Panc1 (cell line): ENCODE data around the gene RSPO4. TPM values are rescaled to one million over a fixed set of nuclear protein-coding genes. Genes with fewer than 3 reads are reported as not detected.

Experiments
- ATAC-seq: fragments of 200-7000 bp; cut with Tn5 transposase; 2 replicates; pipeline ENCODE4 v1.9.1; 2020; ENCODE audit warnings: mild to moderate bottlenecking, moderate library complexity
- BruUV-seq: library from RNA; stranded (reverse); fragments of 400-500 nt; replicated peaks from 2 replicates; lab custom pipeline; 2021; lab: Mats Ljungman, UMichigan
- CTCF ChIA-PET: fragments of 300-600 bp; sonication (Branson Sonifier 250); formaldehyde crosslinking; loops from one replicate; lab custom pipeline; 2022; ENCODE audit warnings: antibody characterized with exemption; lab: Charles Lee
- POLR2A ChIA-PET: fragments of 300-600 bp; sonication (Branson Sonifier 250); formaldehyde crosslinking; loops from one replicate; lab custom pipeline; 2022; ENCODE audit warnings: antibody characterized with exemption; lab: Charles Lee
- DNase-seq: peaks from one replicate; pipeline ENCODE4 v3.0.0-alpha.2; 2010; ENCODE audit warnings: low read depth, low spot score
- H3K27ac ChIP-seq: 2 replicates; pipeline ENCODE4 v1.5.1; 2011; ENCODE audit warnings: mild to moderate bottlenecking, low read length, inconsistent platforms
- H3K27me3 ChIP-seq: fragments of 200-500 bp; sonication (Bioruptor generic); 2 replicates; pipeline ENCODE4 v1.6.0; 2014; ENCODE audit warnings: low read length, inconsistent platforms; ENCODE audit not compliant: control insufficient read depth, insufficient read depth
- H3K36me3 ChIP-seq: fragments of 200-500 bp; sonication (Bioruptor generic); 2 replicates; pipeline ENCODE4 v1.5.1; 2014; ENCODE audit warnings: inconsistent platforms, mild to moderate bottlenecking, low read length, moderate library complexity; ENCODE audit not compliant: control insufficient read depth, insufficient read depth
- H3K4me1 ChIP-seq: 2 replicates; pipeline ENCODE4 v1.5.1; 2011; ENCODE audit warnings: inconsistent platforms, mild to moderate bottlenecking, low read length, moderate library complexity; ENCODE audit not compliant: control insufficient read depth, insufficient read depth
- H3K4me3 ChIP-seq, 2 experiments: 2 replicates each; pipeline ENCODE4 v1.5.1; 2011 to 2012; ENCODE audit warnings: low read depth in 2 of 2, low read length in 2 of 2, mild to moderate bottlenecking in 2 of 2, inconsistent platforms in 1 of 2, moderate library complexity in 1 of 2
- H3K9me3 ChIP-seq: fragments of 200-500 bp; sonication (Bioruptor generic); 2 replicates; pipeline ENCODE4 v1.5.1; 2014; ENCODE audit warnings: low read depth, mild to moderate bottlenecking, inconsistent platforms, low read length, moderate library complexity; ENCODE audit not compliant: control insufficient read depth, insufficient read depth
- POLR2AphosphoS5 ChIP-seq: IDR thresholded peaks from 2 replicates; pipeline ENCODE4 v1.6.1; 2012; ENCODE audit warnings: mild to moderate bottlenecking, low read depth, low read length, moderate library complexity
- SIN3A ChIP-seq: IDR thresholded peaks from 2 replicates; pipeline ENCODE4 v1.6.1; 2012; ENCODE audit warnings: low read depth, mild to moderate bottlenecking, low read length, moderate library complexity, borderline replicate concordance; ENCODE audit not compliant: insufficient read depth
- TCF7L2 ChIP-seq: IDR thresholded peaks from 2 replicates; pipeline ENCODE4 v1.6.1; 2011; ENCODE audit warnings: mild to moderate bottlenecking, low read depth, low read length, inconsistent platforms
- in situ Hi-C: cut with HindIII; loops from 2 replicates; pipeline ENCODE4 v1.10.0; 2016; ENCODE audit warnings: low sequenced_read_pairs, low pct_unique_long_range_greater_than_20kb
- intact Hi-C: fragments of 100-400 bp; cut with micrococcal nuclease; formaldehyde crosslinking; loops from one replicate; pipeline ENCODE4 v1.10.0; 2022; ENCODE audit not compliant: unreplicated experiment
- total RNA-seq: library from RNA; stranded (reverse); gene quantifications from one replicate; pipeline ENCODE4 v1.2.1, GENCODE V29; 2021; ENCODE audit not compliant: unreplicated experiment
- TF ChIP-seq, protein P1 (sequence below), 2 experiments: IDR thresholded peaks; 2 replicates each; pipeline ENCODE4 v1.6.1; 2011 to 2012; ENCODE audit warnings: low read depth in 2 of 2, control low read depth in 1 of 2, low read length in 1 of 2, mild to moderate bottlenecking in 1 of 2, moderate library complexity in 1 of 2; ENCODE audit not compliant: insufficient read depth in 1 of 2
- TF ChIP-seq, protein P2 (sequence below): fragments of 450-650 bp; IDR thresholded peaks from 2 replicates; pipeline ENCODE4 v1.5.1; 2017; ENCODE audit warnings: mild to moderate bottlenecking

Gene RSPO4
- total RNA-seq, 1 experiment from 2014 or later, result 0.54 TPM

GRCh38 chr20:997486-997885 lies 4.6 kb downstream of the RSPO4 start:
- in situ Hi-C loops, result no loop called here
- ATAC-seq, result no peak
- Histone ChIP-seq H3K4me1 (no peaks in the 10 kb centered on the region), H3K27me3 (peaks cover 7% of the 10 kb centered on the region), H3K36me3 (no peaks in the 10 kb centered on the region), H3K9me3 (no peaks in the 10 kb centered on the region), H3K4me3 (no peak overlapping the region), H3K27ac (no peak overlapping the region)
- ChIA-PET CTCF (no interaction called here), POLR2A (no interaction called here)
- intact Hi-C loops, result no loop called here
- DNase-seq, result no peak
- TF ChIP-seq POLR2AphosphoS5, result no peak
- no peak for TF ChIP-seq TCF7L2
- TF ChIP-seq, protein P1, sequence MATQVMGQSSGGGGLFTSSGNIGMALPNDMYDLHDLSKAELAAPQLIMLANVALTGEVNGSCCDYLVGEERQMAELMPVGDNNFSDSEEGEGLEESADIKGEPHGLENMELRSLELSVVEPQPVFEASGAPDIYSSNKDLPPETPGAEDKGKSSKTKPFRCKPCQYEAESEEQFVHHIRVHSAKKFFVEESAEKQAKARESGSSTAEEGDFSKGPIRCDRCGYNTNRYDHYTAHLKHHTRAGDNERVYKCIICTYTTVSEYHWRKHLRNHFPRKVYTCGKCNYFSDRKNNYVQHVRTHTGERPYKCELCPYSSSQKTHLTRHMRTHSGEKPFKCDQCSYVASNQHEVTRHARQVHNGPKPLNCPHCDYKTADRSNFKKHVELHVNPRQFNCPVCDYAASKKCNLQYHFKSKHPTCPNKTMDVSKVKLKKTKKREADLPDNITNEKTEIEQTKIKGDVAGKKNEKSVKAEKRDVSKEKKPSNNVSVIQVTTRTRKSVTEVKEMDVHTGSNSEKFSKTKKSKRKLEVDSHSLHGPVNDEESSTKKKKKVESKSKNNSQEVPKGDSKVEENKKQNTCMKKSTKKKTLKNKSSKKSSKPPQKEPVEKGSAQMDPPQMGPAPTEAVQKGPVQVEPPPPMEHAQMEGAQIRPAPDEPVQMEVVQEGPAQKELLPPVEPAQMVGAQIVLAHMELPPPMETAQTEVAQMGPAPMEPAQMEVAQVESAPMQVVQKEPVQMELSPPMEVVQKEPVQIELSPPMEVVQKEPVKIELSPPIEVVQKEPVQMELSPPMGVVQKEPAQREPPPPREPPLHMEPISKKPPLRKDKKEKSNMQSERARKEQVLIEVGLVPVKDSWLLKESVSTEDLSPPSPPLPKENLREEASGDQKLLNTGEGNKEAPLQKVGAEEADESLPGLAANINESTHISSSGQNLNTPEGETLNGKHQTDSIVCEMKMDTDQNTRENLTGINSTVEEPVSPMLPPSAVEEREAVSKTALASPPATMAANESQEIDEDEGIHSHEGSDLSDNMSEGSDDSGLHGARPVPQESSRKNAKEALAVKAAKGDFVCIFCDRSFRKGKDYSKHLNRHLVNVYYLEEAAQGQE (IDR thresholded peaks at IDR 0.05; ENCODE audit: insufficient read depth in 1 of 2, low read depth in 2 of 2, low read length in 1 of 2), result no peak
- no peak for TF ChIP-seq SIN3A
- TF ChIP-seq, protein P2, sequence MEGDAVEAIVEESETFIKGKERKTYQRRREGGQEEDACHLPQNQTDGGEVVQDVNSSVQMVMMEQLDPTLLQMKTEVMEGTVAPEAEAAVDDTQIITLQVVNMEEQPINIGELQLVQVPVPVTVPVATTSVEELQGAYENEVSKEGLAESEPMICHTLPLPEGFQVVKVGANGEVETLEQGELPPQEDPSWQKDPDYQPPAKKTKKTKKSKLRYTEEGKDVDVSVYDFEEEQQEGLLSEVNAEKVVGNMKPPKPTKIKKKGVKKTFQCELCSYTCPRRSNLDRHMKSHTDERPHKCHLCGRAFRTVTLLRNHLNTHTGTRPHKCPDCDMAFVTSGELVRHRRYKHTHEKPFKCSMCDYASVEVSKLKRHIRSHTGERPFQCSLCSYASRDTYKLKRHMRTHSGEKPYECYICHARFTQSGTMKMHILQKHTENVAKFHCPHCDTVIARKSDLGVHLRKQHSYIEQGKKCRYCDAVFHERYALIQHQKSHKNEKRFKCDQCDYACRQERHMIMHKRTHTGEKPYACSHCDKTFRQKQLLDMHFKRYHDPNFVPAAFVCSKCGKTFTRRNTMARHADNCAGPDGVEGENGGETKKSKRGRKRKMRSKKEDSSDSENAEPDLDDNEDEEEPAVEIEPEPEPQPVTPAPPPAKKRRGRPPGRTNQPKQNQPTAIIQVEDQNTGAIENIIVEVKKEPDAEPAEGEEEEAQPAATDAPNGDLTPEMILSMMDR, result no peak
- no TSS peak for BruUV-seq

DNA sequence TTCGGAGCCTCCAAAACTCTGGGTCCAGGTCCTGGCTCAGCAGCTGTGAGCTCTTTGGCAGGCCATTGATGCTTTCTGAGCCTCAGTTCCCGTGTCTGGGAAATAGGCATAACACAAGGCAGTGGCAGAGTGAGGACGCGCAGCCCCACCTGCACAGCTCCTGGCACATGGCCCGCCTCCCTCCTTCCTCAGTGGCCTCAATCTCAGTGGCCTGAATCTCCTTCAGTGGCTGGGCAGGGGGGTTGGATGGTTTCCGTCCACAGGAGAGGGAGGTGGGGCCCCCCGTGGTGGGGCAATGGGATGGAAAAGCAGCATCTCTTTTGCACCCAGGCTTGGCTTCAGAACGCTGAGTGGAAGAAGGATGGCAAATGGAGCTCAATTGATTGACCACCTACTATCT lies 5.1 kb downstream of the RSPO4 start:
- ChIA-PET CTCF (no interaction called here), POLR2A (no interaction called here)
- no TSS peak for BruUV-seq
- no peak overlapping the region for H3K4me3 ChIP-seq
- peaks cover 7% of the 10 kb centered on the region for H3K27me3 ChIP-seq
- DNase-seq (no peak), ATAC-seq (no peak)
- no peak overlapping the region for H3K27ac ChIP-seq
- no peaks in the 10 kb centered on the region for H3K4me1 ChIP-seq
- H3K9me3 ChIP-seq, result no peaks in the 10 kb centered on the region
- TF ChIP-seq, protein P1 (IDR thresholded peaks at IDR 0.05; ENCODE audit: insufficient read depth in 1 of 2, low read depth in 2 of 2, low read length in 1 of 2), result no peak
- no peak for TF ChIP-seq SIN3A
- no peak for TF ChIP-seq TCF7L2
- TF ChIP-seq, protein P2, result no peak
- TF ChIP-seq POLR2AphosphoS5, result no peak
- no peaks in the 10 kb centered on the region for H3K36me3 ChIP-seq
- intact Hi-C loops, result no loop called here
- in situ Hi-C loops, result no loop called here
